Right renal cortex interstitium (tissue), 3 donors: ENCODE data around the gene ATP11B. TPM values are rescaled to one million over a fixed set of nuclear protein-coding genes. Genes with fewer than 3 reads are reported as not detected.
"Not testable (repeated sequence)": the region's sequence is repeated elsewhere in the genome, so short reads cannot be mapped to it uniquely, and the experiment has no call there.

Experiments
- DNase-seq, 3 donors: peaks; one replicate each; pipeline ENCODE4 v3.0.0-alpha.2; 2013; ENCODE audit warnings: low read depth in 3 of 3, low spot score in 2 of 3
- polyA plus RNA-seq, 3 donors: library from polyadenylated mRNA; unstranded; fragments of 120-200 nt; gene quantifications; one replicate each; pipeline ENCODE4 v1.2.1, GENCODE V29; 2013; ENCODE audit not compliant: insufficient read length in 3 of 3

ATP11B gene
- polyA plus RNA-seq, 3 donors = 59.3 to 59.8 (median 59.6) TPM

- DNase-seq = not testable (repeated sequence)
Observed at GRCh38 chr3:182822260-182822659, 29.0 kb downstream of the ATP11B start.

GRCh38 chr3:182824957-182825356, 31.7 kb downstream of the ATP11B start:
- no peak for DNase-seq

GRCh38 chr3:182829761-182830405, 36.6 kb downstream of the ATP11B start:
- no peak for DNase-seq

GRCh38 chr3:182837855-182838454, 44.7 kb downstream of the ATP11B start:
- no peak for DNase-seq

GRCh38 chr3:182843478-182843877, 50.2 kb downstream of the ATP11B start:
- DNase-seq = no peak

GRCh38 chr3:182848906-182849305, 55.6 kb downstream of the ATP11B start:
- no peak for DNase-seq

GRCh38 chr3:182855076-182855475, 61.8 kb downstream of the ATP11B start:
- DNase-seq = no peak

GRCh38 chr3:182861348-182861747, 68.0 kb downstream of the ATP11B start:
- DNase-seq = no peak

GRCh38 chr3:182862159-182862860, 69.0 kb downstream of the ATP11B start:
- no peak for DNase-seq

- no peak for DNase-seq
Observed at GRCh38 chr3:182869059-182869458, 75.8 kb downstream of the ATP11B start.

- not testable (repeated sequence) for DNase-seq
Observed at GRCh38 chr3:182870917-182871316, 77.6 kb downstream of the ATP11B start.

- DNase-seq = no peak
Observed at GRCh38 chr3:182879031-182879611, 85.8 kb downstream of the ATP11B start.

GRCh38 chr3:182886497-182886896, 93.2 kb downstream of the ATP11B start:
- no peak for DNase-seq

- no peak for DNase-seq
Observed at GRCh38 chr3:182889948-182890629, 96.8 kb downstream of the ATP11B start.

GRCh38 chr3:182891364-182891763, 98.1 kb downstream of the ATP11B start:
- DNase-seq = no peak

GRCh38 chr3:182892226-182892625, 98.9 kb downstream of the ATP11B start:
- DNase-seq = no peak

- DNase-seq = no peak
Observed at GRCh38 chr3:182895513-182896112, 102.3 kb downstream of the ATP11B start.

- DNase-seq = no peak
Observed at GRCh38 chr3:182896553-182896952, 103.2 kb downstream of the ATP11B start.

- DNase-seq = no peak
Observed at GRCh38 chr3:182902236-182902635, 108.9 kb downstream of the ATP11B start.

- no peak for DNase-seq
Observed at GRCh38 chr3:182904164-182904563, 110.9 kb downstream of the ATP11B start.

GRCh38 chr3:182905623-182906022, 112.3 kb downstream of the ATP11B start:
- DNase-seq = no peak
